Measurements from ENCODE around the gene MEMO1.
"Not testable (repeated sequence)": the region's sequence is repeated elsewhere in the genome, so short reads cannot be mapped to it uniquely, and the experiment has no call there.

MEMO1 gene

DNA sequence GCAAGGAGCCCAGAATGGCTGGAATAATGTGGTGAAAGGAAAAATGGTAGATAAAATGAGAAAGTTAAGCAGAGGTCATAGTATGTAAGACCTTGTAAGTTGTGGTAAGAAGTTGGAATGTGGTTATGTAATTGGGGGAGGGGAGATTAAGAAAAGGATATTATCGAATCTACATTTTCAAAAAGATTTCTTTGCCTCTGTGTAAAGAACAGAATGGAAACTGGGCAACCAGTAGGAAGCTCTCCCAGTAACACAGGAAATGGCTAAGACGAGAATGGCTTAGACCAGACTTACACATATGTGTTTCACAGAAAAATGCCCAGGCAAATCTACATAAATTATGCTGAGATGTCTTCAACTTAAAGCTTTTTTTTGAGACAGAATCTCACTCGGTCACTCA, 13.2 kb downstream of the MEMO1 start:
- no peak for DNase-seq

- no peak for DNase-seq
Observed at GRCh38 chr2:31996571-31997150, 14.1 kb downstream of the MEMO1 start.

DNA sequence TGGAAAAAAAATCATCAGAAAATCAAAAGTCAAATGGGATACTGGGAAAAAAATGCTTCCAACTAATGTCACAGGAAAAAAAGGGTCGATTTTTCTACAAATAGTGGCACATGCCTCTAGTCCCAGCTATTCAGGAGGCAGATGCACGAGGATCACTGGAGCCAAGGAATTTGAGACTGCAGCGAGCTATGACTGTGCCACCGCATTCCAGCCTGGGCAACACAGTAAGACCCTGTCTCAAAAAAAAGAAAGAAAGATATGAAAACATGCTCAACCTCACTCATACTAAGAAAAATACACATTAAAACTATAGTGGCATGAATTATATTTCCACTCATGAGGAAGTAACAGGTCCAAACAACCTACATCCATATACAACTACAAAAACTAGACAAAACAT, 17.9 kb downstream of the MEMO1 start:
- no peak for DNase-seq

- DNase-seq = no peak
Observed at GRCh38 chr2:31992025-31992579, 18.7 kb downstream of the MEMO1 start.

GRCh38 chr2:31989946-31990345, 20.9 kb downstream of the MEMO1 start:
- no peak for DNase-seq

GRCh38 chr2:31987454-31988220, 23.2 kb downstream of the MEMO1 start:
- no peak for DNase-seq

DNA sequence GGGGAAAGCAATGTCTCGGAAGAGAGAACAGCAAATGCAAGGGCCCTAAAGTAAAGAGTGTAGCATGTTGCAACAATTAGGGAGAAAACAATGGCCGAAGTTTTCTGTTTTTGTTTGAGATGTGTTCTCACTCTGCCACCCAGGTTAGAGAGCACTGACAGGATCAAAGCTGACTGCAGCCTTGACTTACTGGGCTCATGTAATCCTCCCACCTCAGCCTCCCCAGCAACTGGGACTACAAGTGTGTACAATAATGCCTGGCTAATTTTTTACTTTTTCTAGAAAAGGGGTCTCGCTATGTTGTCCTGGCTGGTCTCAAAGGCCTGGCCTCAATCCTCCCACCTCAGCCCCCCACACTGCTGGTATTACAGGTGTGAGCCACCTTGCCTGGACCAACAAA, 23.9 kb downstream of the MEMO1 start:
- DNase-seq = no peak

DNA sequence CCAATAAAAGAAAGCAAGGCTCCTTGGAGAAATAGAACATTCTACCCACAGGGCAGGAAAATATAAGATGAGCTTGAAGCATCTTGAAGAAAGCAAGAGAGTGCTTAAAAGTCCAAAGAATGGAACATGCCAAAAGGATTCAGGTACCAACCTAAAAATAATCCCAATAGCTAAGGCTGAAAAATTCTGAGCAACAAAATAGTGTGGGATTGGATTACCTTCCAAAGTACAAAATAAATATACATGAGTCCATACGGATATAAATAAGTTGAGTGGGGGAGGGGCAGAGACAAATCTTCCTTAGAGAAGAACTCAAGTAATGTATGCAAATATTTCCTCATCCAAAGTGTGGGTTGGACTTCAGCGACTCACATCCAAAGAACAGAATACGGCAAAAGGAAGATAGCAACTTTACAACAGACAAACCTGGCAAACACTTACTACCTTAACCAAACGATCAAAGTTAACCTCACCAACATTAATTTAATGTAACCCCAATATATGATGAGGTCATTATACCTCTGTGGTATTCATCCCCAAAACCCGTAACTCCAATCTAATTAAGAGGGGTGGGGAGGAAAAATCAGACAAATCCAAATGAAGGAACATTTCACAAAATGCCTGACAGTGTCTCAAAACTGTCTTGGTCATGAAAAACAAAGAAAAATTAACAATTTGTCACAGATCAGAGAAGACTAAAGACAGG, 26.9 kb downstream of the MEMO1 start:
- DNase-seq = no peak

DNA sequence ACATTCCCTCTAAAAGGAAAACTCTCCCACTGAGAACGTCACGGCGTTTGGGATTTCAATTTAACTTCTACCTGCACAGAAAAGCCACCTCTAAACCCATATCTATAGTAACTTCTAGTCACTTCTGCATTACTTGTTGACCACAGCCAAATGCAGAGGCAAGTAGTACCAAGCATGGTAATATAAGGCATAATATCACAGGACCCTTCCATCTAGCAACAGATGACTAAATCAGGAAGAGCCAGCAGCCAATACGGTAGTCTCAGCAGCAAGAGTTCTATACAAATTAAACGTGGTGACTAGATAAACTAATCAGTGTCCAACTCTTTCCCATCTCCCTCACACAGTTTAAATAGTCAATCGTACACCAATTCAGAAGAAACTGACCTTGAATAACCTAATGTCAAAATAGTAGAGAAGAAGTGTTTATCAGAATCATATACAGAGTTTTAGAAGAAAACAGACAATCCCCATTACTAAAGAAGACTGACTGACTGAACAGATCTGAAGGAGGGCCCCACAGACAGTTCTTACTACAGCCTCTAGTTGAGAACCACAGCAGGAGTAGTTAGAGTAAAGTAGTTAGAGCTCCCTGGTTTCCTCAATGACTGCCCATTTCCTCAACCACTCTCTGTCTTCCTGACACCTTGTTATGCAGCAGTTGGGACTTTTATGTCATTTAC, 30.0 kb downstream of the MEMO1 start:
- no peak for DNase-seq

- DNase-seq = no peak
Observed at GRCh38 chr2:31979956-31980355, 30.9 kb downstream of the MEMO1 start.

GRCh38 chr2:31979018-31979417, 31.8 kb downstream of the MEMO1 start:
- no peak for DNase-seq

- DNase-seq = no peak
Observed at GRCh38 chr2:31978436-31978835, 32.4 kb downstream of the MEMO1 start.

DNA sequence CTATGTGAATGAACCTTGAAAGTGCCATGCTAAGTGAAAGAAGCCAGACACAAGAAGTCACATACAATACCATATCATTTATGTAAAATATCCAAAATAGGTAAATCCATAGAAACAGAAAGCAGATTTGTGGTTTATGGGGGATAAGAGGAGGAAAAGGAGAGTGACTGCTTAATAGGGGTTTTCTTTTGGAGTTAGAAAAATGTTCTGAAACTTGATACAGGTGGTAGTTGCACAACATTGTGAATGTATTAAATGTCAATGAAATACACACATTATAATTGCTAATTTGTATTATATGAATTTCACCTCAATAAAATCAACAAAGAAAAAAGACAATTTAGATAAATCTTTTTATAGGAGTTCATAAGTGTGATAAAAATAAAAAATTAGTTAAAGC, 37.1 kb downstream of the MEMO1 start:
- no peak for DNase-seq

- DNase-seq = no peak
Observed at GRCh38 chr2:31972059-31972458, 38.7 kb downstream of the MEMO1 start.

DNA sequence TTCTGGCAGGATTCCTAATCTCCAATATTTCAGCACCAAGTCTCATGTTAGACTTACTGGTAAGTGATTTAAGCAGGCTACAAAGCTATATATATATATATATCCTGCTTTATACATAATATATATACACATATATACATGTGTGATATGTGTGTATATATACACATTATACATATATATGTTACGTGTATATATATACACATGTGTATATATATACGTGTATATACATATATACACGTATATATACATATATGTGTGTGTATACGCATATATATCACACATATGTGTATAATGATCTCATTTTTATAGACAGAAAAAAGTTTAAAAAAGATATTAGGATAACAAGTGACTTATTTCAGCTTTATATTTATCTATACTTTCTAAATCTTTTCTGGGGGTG, 41.6 kb downstream of the MEMO1 start:
- DNase-seq = no peak

- DNase-seq = no peak
Observed at GRCh38 chr2:31967790-31968189, 43.0 kb downstream of the MEMO1 start.

DNA sequence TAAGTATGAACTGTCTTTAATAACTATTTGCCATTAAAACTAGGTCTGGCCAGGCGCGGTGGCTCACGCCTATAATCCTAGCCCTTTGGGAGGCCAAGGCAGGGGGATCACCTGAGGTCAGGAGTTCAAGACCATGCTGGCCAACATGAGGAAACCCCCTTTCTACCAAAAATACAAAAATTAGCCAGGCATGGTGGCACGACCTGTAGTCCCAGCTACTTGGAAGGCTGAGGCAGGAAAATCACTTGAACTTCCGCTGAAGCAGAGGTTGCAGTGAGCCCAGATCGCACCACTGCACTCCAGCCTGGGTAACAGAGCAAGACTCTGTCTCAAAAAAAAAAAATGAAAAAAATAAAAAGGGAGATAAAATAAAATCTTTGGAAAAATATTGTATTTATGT, 44.4 kb downstream of the MEMO1 start:
- not testable (repeated sequence) for DNase-seq

GRCh38 chr2:31965094-31965493, 45.7 kb downstream of the MEMO1 start:
- DNase-seq = no peak

DNA sequence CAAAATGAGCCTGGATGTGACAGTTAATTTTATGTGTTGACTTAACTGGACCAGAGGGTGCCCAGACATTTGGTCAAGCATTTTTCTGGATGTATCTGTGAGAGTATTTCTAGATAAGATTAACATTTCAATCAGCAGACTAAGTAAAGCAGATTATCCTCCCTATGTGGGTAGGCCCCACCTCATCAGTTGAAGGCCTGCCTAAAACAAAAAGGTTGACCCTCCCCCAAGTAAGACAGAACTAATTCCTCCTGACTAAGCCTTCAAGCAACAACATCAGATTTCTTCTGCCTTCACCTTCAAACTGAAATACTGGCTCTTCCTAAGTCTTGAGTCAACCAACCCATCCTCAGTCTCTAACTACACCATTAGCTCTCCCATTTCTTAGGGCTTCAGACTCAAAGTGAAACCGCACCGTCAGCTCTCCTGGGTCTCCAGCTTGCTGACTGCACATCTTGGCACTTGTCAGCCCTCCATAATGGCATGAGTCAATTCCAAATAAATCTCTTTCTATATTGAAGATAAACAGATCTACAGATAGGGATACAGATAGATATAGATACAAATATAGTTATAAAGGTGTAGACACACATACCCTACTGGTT, 47.9 kb downstream of the MEMO1 start:
- peak; percentile 31 to 41 for DNase-seq

DNA sequence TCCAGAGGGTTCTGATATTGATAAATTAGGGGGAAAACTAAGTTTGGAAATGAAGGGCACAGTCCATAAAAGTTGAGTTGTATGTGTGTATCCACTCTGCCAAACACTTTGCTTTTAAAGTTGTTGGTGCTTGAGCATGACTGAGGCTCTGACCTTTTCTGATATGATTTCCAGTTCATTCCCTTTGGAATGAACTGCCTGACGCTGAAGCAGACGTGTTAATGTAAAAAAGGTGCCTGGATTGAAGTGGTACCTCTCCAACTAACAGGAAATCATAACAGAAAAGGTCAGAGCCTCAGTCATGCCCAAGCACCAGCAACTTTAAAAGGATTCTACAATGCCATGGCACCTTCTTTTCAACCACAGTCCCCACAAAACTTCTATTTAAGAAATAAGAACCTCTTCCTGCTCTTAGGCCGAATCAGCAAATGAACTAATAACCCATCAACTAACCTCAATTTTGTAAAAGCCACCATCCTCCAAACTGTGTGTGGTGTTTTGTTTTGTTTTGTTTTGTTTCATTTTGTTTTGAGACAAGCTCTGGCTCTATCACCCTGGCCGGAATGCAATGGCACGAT, 52.6 kb downstream of the MEMO1 start:
- no peak for DNase-seq

- no peak for DNase-seq
Observed at GRCh38 chr2:31957354-31958139, 53.3 kb downstream of the MEMO1 start.

- not testable (repeated sequence) for DNase-seq
Observed at GRCh38 chr2:31956934-31957333, 53.9 kb downstream of the MEMO1 start.
